HTERT RPE-1 (cell line): ENCODE results near the gene MCCC1.
"Not testable (repeated sequence)": the region's sequence is repeated elsewhere in the genome, so short reads cannot be mapped to it uniquely, and the experiment has no call there.

ENCODE experiments used
- in situ Hi-C: fragments of 300-500 bp; cut with MboI; formaldehyde crosslinking; loops from 4 replicates; pipeline ENCODE4 v1.14.3; 2020; ENCODE audit warnings: low sequenced_read_pairs

The MCCC1 gene

DNA sequence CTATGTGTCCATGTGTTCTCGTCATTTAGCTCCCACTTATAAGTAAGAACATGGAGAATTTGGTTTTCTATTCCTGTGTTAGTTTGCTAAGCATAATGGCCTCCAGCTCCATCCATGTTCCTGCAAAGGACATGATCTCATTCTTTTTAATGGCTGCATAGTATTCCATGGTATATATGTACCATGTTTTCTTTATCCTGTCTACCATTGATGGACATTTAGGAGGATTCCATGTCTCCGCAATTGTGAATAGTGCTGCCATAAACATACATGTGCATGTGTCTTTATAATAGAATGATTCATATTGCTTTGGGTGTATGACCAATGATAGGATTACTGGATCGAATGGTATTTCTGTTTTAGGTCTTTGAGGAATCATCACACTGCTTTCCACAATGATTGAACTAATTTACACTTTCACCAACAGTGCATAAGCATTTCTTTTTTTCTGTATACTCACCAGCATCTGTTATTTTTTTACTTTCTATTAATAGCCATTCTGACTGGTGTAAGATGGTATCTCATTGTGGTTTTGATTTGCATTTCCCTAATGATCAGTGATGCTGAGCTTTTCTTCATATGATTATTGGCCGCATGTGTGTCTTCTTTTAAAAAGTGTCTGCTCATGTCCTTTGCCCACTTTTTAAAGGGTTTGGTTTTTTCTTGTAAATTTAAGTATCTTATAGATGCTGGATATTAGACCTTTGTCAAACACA, 105.7 kb downstream of the MCCC1 start:
- in situ Hi-C loops: not testable (repeated sequence)

- in situ Hi-C loops: no loop called here
Measured at GRCh38 chr3:182989566-182989965, 109.7 kb downstream of the MCCC1 start.

DNA sequence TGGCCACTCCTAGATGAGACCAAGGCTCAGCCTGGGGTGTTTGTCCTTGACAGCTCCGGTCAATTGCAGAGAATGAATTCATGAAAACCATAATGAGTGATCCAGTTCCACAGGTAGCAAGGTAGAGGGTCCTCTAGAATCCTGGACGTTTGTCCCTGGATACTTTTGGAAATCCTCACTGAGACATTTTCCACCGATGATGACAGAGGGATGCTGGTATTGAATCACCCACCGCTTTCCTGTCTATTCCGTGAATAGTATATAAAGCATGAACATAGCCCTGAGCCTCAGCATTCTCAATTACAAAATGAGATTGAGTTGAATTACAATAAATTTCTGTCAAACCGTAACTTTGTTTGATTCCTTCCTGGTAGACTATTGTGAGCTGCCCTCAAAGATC, 113.3 kb downstream of the MCCC1 start:
- in situ Hi-C loops: no loop called here

- in situ Hi-C loops: no loop called here
Measured at GRCh38 chr3:182983876-182984275, 115.4 kb downstream of the MCCC1 start.

- in situ Hi-C loops: no loop called here
Measured at GRCh38 chr3:182981038-182981380, 118.3 kb downstream of the MCCC1 start.

DNA sequence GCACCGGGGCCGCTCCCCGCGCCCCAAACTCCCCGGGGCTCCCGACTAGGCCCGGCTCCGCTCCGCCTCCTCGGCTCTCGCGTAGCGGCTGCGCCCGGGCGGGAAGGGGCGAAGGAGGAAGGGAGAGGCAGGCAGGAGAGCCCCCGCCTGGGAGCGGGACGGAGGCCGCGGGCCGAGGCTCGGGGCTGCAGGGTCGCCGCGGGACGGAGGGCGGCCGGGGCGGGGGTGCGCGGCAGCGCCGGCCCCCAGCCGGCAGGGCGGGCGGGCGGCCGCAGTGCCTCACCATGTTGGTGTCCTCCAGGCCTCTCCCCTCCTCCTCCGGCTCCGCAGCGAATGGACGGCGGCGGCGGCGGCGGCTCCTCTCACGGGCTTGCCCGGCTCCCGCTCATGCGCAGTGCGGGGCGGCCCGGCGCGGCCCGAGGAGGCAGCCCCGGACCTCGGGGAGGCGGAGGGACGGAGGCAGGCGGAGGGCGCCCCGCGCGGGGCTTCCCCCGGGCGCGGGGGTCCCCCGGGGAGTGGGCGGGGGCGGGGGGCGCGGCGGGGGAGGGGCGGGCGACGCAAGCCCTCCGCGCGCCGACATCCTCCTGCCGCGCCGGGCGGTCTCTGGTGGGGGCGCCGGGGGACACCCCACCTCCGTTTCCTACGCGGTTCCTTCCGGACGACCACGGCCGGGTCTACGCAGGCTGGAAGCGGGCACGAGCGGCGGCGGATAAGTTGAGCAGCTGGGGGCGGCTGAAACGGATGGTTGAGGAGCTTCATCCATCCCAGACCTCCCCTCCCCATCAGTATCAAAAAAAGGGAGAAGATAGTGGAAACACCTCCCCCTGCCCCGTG, 118.9 kb downstream of the MCCC1 start, which contains the start of gene DCUN1D1:
Gene DCUN1D1 (minus strand): TSS at position 335 of the 834 bp plus-strand sequence. CDS start 49 bp downstream, at position 286.
- in situ Hi-C loops: no loop called here

DNA sequence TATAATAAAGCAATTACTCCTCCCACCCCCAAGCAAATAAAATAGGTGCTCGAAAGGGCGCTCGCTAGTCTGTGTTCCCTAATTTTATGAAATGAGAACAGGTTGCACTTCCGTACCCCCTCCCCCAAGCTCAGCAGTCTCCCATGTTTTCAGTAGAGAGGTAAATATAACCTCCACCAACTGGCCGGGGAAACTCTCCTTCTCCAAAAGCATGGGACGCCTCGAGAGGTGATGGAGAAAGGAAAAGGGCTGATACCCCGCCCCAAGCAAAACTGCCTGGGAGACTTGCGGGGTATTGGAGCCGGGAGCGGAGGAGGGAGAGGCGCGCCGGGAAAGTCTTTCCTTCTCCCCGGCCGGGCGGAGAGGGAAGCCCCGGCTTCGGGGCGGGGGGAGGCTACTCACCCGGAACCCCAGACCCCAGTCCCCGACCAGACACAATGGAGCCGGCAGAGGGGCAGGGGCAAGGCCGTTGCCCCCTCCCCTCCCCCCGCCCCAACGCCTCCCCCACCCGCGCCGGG, 119.6 kb downstream of the MCCC1 start:
- in situ Hi-C loops: no loop called here

GRCh38 chr3:182979103-182979673, 120.1 kb downstream of the MCCC1 start:
- in situ Hi-C loops: no loop called here

- in situ Hi-C loops: no loop called here
Measured at GRCh38 chr3:182978387-182978786, 120.9 kb downstream of the MCCC1 start.

GRCh38 chr3:182973047-182973446, 126.2 kb downstream of the MCCC1 start:
- in situ Hi-C loops: no loop called here

- in situ Hi-C loops: no loop called here
Measured at GRCh38 chr3:182972387-182972786, 126.9 kb downstream of the MCCC1 start.

GRCh38 chr3:182971637-182972036, 127.7 kb downstream of the MCCC1 start:
- in situ Hi-C loops: no loop called here

GRCh38 chr3:182970811-182971418, 128.4 kb downstream of the MCCC1 start:
- in situ Hi-C loops: no loop called here

DNA sequence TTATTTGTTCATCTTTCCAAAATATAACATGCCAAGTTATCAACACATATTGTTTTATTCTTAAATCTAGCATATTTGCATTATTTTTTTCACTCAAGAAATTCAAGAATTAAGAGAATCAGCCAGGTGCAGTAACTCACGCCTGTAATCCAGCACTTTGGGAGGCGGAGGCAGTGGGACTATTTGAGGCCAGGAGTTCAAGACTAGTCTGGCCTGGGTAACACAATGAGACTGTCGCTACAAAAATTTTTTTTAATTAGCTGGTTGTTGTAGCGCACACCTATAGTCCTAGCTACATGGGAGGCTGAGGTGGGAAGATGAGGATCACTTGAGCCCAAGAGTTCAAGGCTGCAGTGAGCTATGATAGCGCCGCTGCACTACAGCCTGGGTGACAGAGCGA, 129.4 kb downstream of the MCCC1 start:
- in situ Hi-C loops: no loop called here

DNA sequence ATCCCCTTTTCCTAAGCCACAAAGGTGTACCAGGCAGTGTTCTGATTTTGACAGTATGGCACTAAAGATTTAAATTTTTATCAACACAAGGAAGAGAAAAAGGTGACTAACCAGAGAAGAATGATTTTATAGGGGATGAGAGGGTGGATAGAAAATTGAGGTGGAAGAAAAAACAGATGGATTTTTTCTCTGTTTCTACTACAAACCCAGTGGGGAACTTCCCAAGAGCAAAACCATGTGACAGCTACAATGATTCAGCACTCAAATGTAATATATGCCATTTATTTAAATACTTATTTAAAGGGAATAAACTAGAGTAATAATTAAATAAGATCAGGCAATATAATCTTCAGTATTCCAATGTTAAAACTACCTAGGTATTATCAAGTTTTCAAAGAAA, 130.0 kb downstream of the MCCC1 start:
- in situ Hi-C loops: no loop called here

DNA sequence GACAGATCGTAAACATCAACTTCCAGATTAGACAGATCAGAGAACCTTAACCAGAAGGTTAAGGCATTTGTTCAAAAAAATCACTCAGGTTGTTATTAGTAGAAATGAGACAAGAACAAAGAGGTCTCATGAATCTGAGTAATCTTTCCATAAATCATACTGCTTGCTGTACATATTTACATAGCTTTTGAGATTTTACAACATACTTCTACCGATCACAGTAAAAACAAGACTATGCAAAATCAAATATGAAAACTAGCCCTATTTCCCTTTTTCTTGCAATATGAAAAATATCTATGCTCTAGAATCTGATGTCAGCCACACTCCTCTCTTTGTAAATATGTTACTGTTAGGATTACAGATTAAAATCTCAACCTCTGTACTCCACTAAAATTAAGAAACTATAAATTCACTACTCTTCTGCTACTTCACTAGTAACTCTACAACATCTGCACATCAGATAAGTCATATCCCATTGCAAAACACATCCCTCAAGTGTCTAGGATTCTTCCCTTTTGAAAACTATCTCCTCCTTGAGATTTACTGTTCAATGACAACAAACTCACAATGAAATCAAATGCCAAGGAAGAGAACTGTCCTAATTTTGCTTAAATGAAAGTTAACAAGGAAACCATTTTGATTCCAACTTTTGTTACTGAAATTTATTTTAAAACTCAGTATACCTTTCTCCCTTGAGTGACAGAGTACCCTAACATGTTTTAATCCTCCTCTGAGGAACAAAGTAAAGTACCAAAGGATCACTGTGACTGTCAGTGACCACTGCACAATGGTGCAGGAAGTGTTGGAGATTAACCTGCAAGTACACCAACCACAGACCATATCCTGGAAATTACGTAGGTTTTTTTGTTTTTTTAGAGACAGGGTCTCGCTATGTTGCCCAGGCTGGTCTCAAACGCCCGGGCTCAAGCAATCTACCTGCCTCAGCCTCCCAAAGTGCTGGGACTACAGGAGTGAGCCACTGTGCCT, 131.8 kb downstream of the MCCC1 start:
- in situ Hi-C loops: no loop called here

GRCh38 chr3:182965861-182966366, 133.4 kb downstream of the MCCC1 start:
- in situ Hi-C loops: no loop called here
